Gastrocnemius medialis (tissue), 4 donors: ENCODE data around the gene C16orf46.

ENCODE experiments used
- POLR2A ChIP-seq, 2 donors: fragments of 450-650 bp; IDR thresholded peaks; one replicate each; pipeline ENCODE4 v1.6.1; 2017; ENCODE audit warnings: antibody characterized with exemption in 2 of 2, mild to moderate bottlenecking in 2 of 2, moderate library complexity in 2 of 2
- TF ChIP-seq, protein P1 (sequence below), 5 experiments: fragments of 450-650 bp in 3 of 5; fragments of 200-600 bp in 2 of 5; sonication (generic) in 2 of 5; IDR thresholded peaks in 4 of 5; conservative IDR thresholded peaks in 1 of 5; 1 replicate in 4 of 5; 2 replicates in 1 of 5; pipeline ENCODE4 v1.5.1; 2016 to 2019; ENCODE audit warnings: antibody characterized with exemption in 5 of 5, mild to moderate bottlenecking in 3 of 5, moderate library complexity in 3 of 5

DNA sequence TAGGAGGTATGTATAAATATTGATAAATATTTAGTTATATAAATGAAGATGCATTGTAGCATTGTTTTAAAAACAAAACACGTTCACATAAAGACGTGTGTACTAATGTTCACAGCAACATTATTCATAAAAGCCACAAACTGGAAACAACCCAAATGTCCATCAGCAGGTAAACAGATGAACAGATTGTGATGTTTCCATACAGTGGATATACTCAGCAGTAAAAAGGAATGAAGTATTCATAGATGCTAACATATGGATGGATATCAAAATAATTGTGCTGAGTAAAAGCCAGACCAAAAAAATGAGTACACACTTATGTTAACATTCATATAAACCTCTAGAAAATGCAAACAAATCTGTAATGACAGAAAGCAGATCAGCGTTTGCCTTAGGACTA lies 64.1 kb downstream of the C16orf46 start:
- TF ChIP-seq, protein P1, sequence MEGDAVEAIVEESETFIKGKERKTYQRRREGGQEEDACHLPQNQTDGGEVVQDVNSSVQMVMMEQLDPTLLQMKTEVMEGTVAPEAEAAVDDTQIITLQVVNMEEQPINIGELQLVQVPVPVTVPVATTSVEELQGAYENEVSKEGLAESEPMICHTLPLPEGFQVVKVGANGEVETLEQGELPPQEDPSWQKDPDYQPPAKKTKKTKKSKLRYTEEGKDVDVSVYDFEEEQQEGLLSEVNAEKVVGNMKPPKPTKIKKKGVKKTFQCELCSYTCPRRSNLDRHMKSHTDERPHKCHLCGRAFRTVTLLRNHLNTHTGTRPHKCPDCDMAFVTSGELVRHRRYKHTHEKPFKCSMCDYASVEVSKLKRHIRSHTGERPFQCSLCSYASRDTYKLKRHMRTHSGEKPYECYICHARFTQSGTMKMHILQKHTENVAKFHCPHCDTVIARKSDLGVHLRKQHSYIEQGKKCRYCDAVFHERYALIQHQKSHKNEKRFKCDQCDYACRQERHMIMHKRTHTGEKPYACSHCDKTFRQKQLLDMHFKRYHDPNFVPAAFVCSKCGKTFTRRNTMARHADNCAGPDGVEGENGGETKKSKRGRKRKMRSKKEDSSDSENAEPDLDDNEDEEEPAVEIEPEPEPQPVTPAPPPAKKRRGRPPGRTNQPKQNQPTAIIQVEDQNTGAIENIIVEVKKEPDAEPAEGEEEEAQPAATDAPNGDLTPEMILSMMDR (IDR thresholded peaks at IDR 0.05 in 4 of 5, conservative IDR thresholded peaks at IDR 0.05 in 1 of 5) = no peak
- no peak for TF ChIP-seq POLR2A (IDR thresholded peaks at IDR 0.05)
